Gastrocnemius medialis (tissue), 4 donors: ENCODE results near the gene SUPT5H.

ENCODE experiments used
- POLR2A ChIP-seq, 2 donors: fragments of 450-650 bp; IDR thresholded peaks; one replicate each; pipeline ENCODE4 v1.6.1; 2017; ENCODE audit warnings: antibody characterized with exemption in 2 of 2, mild to moderate bottlenecking in 2 of 2, moderate library complexity in 2 of 2
- TF ChIP-seq, protein P1 (sequence below), 5 experiments: fragments of 450-650 bp in 3 of 5; fragments of 200-600 bp in 2 of 5; sonication (generic) in 2 of 5; IDR thresholded peaks in 4 of 5; conservative IDR thresholded peaks in 1 of 5; 1 replicate in 4 of 5; 2 replicates in 1 of 5; pipeline ENCODE4 v1.5.1; 2016 to 2019; ENCODE audit warnings: antibody characterized with exemption in 5 of 5, mild to moderate bottlenecking in 3 of 5, moderate library complexity in 3 of 5

DNA sequence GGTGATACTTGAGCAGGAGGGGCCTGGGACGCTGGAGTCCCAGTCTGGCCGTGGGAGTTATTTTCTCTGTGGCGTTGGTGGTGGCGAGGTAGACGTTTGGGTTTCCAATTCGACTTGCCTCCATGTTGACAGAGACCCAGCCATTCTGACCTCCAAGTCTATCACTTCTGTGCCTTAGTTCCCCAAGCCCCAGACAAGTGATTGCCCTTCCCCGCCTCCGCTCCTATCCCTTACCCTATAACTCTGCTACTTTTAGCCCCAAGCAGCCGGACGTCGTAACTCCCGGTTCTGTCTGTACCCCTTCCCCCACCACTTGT, 35.8 kb downstream of the SUPT5H start:
- TF ChIP-seq, protein P1, sequence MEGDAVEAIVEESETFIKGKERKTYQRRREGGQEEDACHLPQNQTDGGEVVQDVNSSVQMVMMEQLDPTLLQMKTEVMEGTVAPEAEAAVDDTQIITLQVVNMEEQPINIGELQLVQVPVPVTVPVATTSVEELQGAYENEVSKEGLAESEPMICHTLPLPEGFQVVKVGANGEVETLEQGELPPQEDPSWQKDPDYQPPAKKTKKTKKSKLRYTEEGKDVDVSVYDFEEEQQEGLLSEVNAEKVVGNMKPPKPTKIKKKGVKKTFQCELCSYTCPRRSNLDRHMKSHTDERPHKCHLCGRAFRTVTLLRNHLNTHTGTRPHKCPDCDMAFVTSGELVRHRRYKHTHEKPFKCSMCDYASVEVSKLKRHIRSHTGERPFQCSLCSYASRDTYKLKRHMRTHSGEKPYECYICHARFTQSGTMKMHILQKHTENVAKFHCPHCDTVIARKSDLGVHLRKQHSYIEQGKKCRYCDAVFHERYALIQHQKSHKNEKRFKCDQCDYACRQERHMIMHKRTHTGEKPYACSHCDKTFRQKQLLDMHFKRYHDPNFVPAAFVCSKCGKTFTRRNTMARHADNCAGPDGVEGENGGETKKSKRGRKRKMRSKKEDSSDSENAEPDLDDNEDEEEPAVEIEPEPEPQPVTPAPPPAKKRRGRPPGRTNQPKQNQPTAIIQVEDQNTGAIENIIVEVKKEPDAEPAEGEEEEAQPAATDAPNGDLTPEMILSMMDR (IDR thresholded peaks at IDR 0.05 in 4 of 5, conservative IDR thresholded peaks at IDR 0.05 in 1 of 5), result no peak
- no peak for TF ChIP-seq POLR2A (IDR thresholded peaks at IDR 0.05)
